ENCODE measurements around the gene RAPGEF5.

Gene RAPGEF5

DNA sequence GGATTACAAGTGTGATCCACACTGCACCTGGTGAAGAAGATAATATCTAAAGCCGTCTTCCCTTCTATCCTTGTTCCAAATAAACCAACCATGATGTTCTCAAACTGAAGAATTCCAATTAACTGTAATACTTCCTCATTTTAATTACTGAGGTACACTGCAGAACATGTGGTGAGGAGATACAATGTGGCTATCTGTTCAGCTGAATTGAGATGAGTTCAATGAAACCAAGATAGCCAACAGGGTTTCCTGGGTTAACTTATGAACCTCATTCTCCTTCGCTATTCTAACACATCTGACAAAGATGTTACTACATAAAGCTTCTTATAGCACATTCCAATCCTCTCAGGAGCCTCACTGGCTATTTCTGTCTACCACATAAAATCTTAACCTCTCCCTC, 75.5 kb downstream of the RAPGEF5 start:
- no peak for TF ChIP-seq CTCF (IDR thresholded peaks at IDR 0.05; ENCODE audit: extremely low read depth, missing control alignments)
- DNase-seq (ENCODE audit: low spot score) = no peak

- no peak for DNase-seq (ENCODE audit: low spot score)
- TF ChIP-seq CTCF (IDR thresholded peaks at IDR 0.05; ENCODE audit: extremely low read depth, missing control alignments) = no peak
Observed at GRCh38 chr7:22280031-22280430, 76.9 kb downstream of the RAPGEF5 start.

DNA sequence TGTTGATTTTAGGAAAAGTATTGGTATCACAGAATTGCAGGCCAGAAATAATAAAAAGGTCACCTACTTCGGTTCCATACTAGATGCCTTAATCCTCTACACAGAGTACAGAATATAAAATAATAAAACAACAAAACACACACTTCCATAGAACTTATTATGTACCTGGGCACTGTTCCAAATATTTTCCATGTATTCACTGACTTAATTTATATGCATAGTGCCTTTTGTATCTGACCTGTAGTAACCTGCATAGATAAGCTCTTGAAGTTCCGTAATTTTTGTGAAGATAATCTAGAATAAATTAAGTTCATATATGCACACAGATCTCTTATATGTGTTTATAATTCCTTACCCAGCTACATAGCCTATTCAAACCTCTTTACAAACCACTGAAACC, 78.3 kb downstream of the RAPGEF5 start:
- no peak for DNase-seq (ENCODE audit: low spot score)
- no peak for TF ChIP-seq CTCF (IDR thresholded peaks at IDR 0.05; ENCODE audit: extremely low read depth, missing control alignments)

DNA sequence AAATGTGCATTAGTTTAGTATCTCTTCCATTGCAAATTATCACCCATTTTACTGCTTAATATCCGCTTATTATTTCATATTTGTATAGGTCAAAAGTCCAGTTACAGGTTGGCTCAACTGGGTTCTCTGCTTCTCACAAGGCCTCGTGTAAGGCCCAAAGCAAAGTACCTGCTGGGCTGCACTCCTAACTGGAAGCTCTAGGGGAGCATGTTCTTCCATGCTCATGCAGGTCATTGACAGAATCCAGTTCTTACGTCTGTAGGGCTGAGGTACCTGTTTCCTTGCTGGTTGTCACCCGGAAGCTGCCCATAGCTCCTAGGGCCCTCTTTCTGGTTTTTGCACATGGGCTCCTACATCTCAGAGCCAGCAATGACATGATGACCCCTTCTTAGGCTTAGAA, 79.6 kb downstream of the RAPGEF5 start:
- no peak for TF ChIP-seq CTCF (IDR thresholded peaks at IDR 0.05; ENCODE audit: extremely low read depth, missing control alignments)
- no peak for DNase-seq (ENCODE audit: low spot score)

- DNase-seq (ENCODE audit: low spot score) = no peak
- TF ChIP-seq CTCF (IDR thresholded peaks at IDR 0.05; ENCODE audit: extremely low read depth, missing control alignments) = no peak
Observed at GRCh38 chr7:22275661-22276060, 81.3 kb downstream of the RAPGEF5 start.

DNA sequence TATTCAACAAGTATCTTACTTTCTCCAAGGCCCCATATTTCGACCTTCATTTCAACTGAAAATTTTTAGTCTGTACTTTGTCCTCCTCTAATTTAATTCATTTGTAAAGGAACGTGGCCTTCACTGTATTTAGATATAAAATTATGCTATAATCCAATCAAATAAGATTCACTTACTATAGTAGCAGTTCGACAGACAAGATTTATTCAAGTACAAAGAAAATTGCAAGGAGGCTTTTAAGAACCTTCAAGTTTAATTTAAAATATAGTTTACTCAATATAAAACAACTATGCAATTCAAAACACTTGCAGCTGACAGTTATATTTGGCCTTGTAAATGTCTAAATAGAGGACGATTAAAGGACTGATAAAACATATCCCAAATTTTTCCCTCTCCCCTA, 85.6 kb downstream of the RAPGEF5 start:
- no peak for TF ChIP-seq CTCF (IDR thresholded peaks at IDR 0.05; ENCODE audit: extremely low read depth, missing control alignments)
- no peak for DNase-seq (ENCODE audit: low spot score)

- DNase-seq (ENCODE audit: low spot score) = no peak
- TF ChIP-seq CTCF (IDR thresholded peaks at IDR 0.05; ENCODE audit: extremely low read depth, missing control alignments) = no peak
Observed at GRCh38 chr7:22270371-22270770, 86.6 kb downstream of the RAPGEF5 start.
